ENCODE measurements around the gene HPCAL1. TPM values are rescaled to one million over a fixed set of nuclear protein-coding genes. Genes with fewer than 3 reads are reported as not detected.

HPCAL1 gene
- total and polyA plus RNA-seq, 2 of the 8 experiments (the other 6 are each of a cell fraction or from before 2014, with no cell fraction given) = 5.8 to 8.6 TPM

- Histone ChIP-seq H4K91ac (replicated peaks; ENCODE audit: insufficient read length, low read length) (no peak overlapping the region), H2BK120ac (replicated peaks; ENCODE audit: low read depth, low read length) (no peak overlapping the region), H3K9me3 (ENCODE audit: insufficient read depth in 2 of 2, low read depth in 1 of 2, low read length in 1 of 2) (no peaks in the 10 kb centered on the region), H2BK15ac (ENCODE audit: low read length) (no peak overlapping the region), H2BK5ac (ENCODE audit: low read depth, low read length) (no peak overlapping the region), H4K5ac (ENCODE audit: insufficient read length, low read depth, low read length) (no peak overlapping the region), H3K79me2 (ENCODE audit: control insufficient read depth in 1 of 2, insufficient read depth in 2 of 2, low read length in 2 of 2) (no peaks in the 10 kb centered on the region), H2BK12ac (ENCODE audit: low read depth, low read length) (no peak overlapping the region), H3K4me3 (ENCODE audit: extremely low read depth in 1 of 4, insufficient read depth in 2 of 4, low read depth in 3 of 4, low read length in 4 of 4) (no peak overlapping the region), H4K20me1 (replicated peaks in 1 of 2; ENCODE audit: control insufficient read depth in 1 of 2, insufficient read depth in 2 of 2, low read length in 2 of 2) (no peaks in the 10 kb centered on the region), H3K4me2 (ENCODE audit: insufficient read depth in 1 of 2, low read depth in 2 of 2, low read length in 2 of 2) (no peak overlapping the region), H3K36me3 (ENCODE audit: control insufficient read depth in 2 of 4, insufficient read depth in 4 of 4, low read length in 3 of 4) (no peaks in the 10 kb centered on the region), H2AFZ (ENCODE audit: low read length) (no peak overlapping the region), H3K14ac (ENCODE audit: insufficient read length) (no peak overlapping the region), H3K23ac (ENCODE audit: insufficient read length) (no peak overlapping the region), H2BK20ac (ENCODE audit: low read length) (no peak overlapping the region), H3K9ac (replicated peaks in 1 of 4; ENCODE audit: extremely low read depth in 1 of 4, low read depth in 3 of 4, low read length in 3 of 4) (no peak overlapping the region), H3K4ac (replicated peaks; ENCODE audit: insufficient read length, low read depth, low read length) (no peak overlapping the region), H3K18ac (ENCODE audit: extremely low read depth, low read length) (no peak overlapping the region), H3K4me1 (replicated peaks in 1 of 4; ENCODE audit: control insufficient read depth in 3 of 4, insufficient read depth in 4 of 4, low read length in 3 of 4) (no peaks in the 10 kb centered on the region), H3K27ac (ENCODE audit: low read depth, low read length) (no peak overlapping the region), H3K23me2 (ENCODE audit: low read depth, low read length) (no peaks in the 10 kb centered on the region), H3K56ac (replicated peaks; ENCODE audit: insufficient read length, low read depth, low read length) (no peak overlapping the region), H3K79me1 (ENCODE audit: low read depth, low read length) (no peaks in the 10 kb centered on the region), H3K27me3 (replicated peaks in 1 of 4; ENCODE audit: control insufficient read depth in 3 of 4, extremely low read depth in 1 of 4, insufficient read depth in 3 of 4, low read length in 3 of 4) (0 out of 7 replicates have a peak, but pooled peaks cover 0 to 2% (median 0%) of the 10 kb centered on the region in 4 experiments), H2AK5ac (ENCODE audit: low read depth, low read length) (no peak overlapping the region), H4K8ac (ENCODE audit: extremely low read depth, insufficient read depth, low read length) (no peak overlapping the region)
- CTCF ChIA-PET (ENCODE audit: partially characterized antibody) = interaction anchor here (0.6 to 1.4 kb wide), 6 partner anchors 14 to 517 kb away, joined by 3 to 5 read pairs (median 4); no protein-coding TSS in a partner anchor
- TF ChIP-seq ATF2 (IDR thresholded peaks at IDR 0.05; ENCODE audit: low read length) = no peak
- peak in 1 of 2 experiments; percentile 48; a peak in 3 of 4 replicates for TF ChIP-seq RAD21 (IDR thresholded peaks at IDR 0.05 in 1 of 2, conservative IDR thresholded peaks at IDR 0.05 in 1 of 2; ENCODE audit: low read depth in 2 of 2, low read length in 2 of 2)
- peak in 2 of 3 experiments; percentile 6 to 27; a peak in 1 of 4 replicates for TF ChIP-seq CTCF (IDR thresholded peaks at IDR 0.05; ENCODE audit: control extremely low read depth in 1 of 3, insufficient read depth in 1 of 3, low read depth in 1 of 3, low read length in 3 of 3)
- FAIRE-seq (no peak), DNase-seq (ENCODE audit: low read depth in 1 of 2, low spot score in 2 of 2) (no peak)
- POLR2A ChIA-PET (ENCODE audit: partially characterized antibody) = no interaction called here
- 81% methylated on average over 10 of the region's 15 CpGs; no CpG with 5 or more reads in 1 of the 2 experiments for WGBS, 2 experiments (ENCODE audit: extremely low coverage in 1 of 2, insufficient coverage in 1 of 2, insufficient read length in 1 of 2, insufficient replicate concordance in 2 of 2, low coverage in 1 of 2, low lambda C conversion rate in 2 of 2, missing lambda C conversion rate in 1 of 2)
These were observed 164.7 kb downstream of the HPCAL1 start for GRCh38 chr2:10467401-10467800.
